GM21786 (cell line): ENCODE results near the gene KLHL12.
"Not testable (repeated sequence)": the region's sequence is repeated elsewhere in the genome, so short reads cannot be mapped to it uniquely, and the experiment has no call there.

Experiments used
- ATAC-seq: cut with Tn5 transposase; IDR thresholded peaks from one replicate; pipeline ENCODE4 v1.9.1; 2021; ENCODE audit not compliant: unreplicated experiment

Gene KLHL12

DNA sequence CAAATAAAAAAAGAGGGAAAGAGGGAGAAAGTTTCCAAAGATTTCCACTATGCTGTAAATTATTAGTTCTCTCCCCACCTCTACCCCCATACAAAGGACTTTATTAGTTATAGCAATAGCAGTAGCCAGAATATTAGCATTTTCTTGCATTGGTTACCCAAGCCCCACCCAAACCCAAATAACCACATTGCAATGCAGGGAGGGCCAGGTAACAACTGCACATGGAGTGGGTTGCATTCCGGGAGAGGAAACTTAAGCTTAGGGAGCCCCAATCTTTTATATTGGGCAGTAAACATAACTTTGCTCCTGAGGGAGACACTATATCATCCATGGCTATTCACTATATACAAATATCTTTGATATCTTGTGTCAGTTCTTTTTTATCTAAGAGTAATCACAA is 25.1 kb upstream of the KLHL12 start:
- ATAC-seq, result no peak

DNA sequence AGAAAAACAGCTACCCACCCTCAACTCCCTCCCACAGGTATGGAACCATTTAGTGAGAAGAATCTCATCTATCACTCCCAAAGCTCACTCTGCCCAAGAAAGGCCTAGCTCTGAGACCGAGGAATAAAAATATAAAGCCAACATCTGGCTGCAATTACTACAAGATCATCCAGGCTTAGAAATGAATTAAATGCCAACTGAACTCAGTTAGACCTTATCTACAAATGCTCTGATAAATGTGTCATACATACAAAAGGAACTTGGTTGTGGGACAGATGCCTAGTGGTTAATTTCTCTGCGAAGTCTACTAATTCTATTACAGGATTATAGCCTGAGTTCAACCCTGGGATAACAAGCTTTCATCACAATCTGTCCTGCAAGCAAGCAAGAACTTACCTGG is 24.4 kb upstream of the KLHL12 start:
- no peak for ATAC-seq

DNA sequence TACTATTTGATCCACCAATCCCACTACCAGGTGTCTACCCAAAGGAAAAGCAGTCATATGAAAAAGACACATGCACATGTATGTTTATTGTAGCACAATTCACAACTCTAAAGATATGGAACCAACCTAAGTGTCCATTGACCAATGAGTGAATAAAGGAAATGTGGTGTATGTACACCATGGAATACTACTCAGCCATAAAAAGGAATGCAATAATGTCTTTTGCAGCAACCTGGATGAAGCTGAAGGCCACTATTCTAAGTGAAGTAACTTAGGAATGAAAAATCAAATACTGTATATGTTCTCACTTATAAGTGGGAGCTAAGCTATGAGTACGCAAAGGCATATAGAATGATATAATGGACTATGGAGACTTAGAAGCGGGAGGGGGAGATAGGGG is 18.4 kb upstream of the KLHL12 start:
- no peak for ATAC-seq

DNA sequence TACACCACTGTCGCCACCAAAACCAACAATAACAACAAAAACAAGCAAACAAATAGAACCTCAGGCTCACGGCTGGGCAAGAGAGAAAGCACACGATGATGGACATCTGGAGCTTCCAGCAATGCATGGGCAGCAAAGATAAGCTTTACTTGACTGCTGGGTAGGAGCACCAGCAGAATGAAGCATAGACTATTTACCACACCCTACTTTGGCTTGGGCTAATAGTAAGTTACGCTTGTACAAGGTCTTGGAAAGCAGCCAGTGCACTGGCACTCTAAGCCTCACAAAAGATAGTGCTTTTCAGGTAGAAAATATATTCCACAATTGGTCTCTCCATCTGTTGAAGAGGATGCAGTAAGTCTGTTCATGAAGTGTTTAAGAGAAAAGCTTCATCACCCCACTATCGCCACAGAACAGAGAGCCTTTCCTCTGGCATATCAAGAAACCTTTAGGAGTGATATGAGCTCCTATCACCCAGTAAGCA is 17.4 kb upstream of the KLHL12 start:
- no peak for ATAC-seq

DNA sequence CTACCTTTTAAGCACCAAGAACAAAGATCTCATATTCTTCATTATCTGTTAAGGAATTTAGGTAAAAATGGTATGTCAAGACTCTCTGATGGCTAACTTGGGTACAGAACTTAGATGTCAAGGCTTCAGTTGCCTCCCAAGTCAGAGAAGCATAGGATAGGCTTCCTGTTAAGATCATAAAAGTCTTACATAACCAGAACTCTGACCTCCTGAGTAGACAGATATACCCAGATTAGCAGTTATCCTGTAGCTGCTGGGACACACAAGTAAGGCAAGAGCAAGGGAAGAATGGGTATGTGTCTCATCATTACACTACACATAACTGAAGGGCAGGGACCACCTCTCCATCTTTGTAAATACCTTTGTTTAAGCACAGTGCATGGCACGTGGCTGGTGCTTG is 15.4 kb upstream of the KLHL12 start:
- no peak for ATAC-seq

DNA sequence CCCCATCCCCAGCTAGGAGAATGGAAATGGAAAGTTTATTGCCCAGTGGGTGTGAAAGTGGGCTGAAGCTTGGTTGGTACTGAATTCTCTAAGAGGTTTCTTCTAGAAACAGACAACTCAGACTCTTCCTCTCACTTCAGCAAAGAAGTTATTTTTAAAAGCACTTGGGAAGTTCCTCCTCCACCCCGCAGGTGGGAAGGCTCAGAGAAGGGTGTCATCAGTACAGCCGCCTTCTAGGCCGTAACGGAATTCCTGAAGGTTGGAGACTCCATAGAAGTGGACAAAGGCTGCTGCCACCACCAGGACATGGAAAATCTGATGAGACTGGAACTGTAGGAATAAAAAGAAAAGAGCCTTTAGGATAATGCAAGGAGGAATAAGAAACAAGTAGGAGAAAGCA is 14.3 kb upstream of the KLHL12 start:
- no peak for ATAC-seq

DNA sequence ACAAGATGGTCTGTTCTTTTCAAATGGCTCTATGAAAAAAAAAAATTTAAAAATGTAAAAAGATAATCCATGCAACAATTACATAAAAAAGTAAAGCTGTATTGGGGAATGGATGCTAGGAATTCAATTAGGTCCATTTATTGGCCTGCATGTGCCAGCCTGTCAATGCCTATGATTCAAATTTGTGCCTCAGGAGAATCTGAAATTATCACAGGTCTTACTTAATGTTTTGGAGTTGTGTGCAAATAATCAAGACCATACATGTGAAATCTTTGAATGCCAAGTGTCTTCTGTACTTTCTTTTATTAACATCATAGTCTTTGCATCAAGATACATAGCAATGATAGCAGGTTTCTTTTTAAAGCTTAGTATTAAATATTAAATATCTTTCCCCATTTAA is 13.5 kb upstream of the KLHL12 start:
- no peak for ATAC-seq

DNA sequence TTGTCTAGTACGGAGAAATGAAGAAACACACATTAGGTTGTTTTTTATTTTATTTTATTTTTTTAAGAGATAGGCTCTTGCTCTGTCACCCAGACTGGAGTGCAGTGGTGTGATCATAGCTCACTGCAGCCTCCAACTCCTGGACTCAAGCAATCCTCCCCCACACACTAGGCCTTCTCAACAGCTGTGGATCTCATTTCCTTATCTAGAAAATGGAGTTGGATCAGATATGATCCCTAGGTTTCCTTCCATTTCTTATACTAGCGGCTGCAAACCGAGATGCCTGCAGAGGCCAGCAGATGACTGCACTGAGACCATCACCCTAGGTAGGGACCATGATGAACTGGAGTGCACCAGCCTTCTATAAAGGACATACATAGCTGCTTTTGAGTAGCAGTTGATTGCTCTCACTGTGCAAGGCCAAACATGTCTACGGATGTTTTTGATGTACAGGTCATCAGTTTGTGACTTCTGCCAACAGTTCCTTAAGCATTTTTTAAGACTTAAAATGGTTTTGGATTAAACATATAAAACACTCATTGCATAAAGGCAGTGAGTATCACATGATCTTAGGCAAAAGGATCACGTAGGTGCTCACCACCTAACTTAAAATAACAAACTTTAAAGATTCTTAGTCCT is 11.4 kb upstream of the KLHL12 start:
- ATAC-seq, result no peak

DNA sequence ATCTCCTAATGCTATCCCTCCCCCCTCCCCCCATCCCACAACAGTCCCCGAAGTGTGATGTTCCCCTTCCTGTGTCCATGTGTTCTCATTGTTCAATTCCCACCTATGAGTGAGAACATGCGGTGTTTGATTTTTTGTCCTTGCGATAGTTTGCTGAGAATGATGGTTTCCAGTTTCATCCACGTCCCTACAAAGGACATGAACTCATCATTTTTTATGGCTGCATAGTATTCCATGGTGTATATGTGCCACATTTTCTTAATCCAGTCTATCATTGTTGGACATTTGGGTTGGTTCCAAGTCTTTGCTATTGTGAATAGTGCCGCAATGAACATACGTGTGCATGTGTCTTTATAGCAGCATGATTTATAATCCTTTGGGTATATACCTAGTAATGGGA is 9.4 kb upstream of the KLHL12 start:
- not testable (repeated sequence) for ATAC-seq

DNA sequence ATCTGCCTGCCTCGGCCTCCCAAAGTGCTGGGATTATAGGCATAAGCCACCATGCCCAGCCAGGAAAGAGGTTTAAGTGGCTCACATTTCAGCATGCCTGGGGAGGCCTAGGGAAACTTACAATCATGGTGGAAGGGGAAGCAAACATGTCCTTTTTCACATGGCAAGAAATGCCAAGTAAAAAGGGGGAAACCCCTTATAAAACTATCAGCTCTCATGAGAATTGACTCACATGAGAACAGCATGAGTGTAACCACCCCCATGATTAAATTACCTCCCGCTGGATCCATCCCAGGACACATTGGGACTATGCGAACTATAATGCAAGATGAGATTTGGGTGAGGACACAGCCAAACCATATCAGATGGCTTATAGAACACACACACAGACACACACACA is 8.8 kb upstream of the KLHL12 start:
- ATAC-seq, result no peak

DNA sequence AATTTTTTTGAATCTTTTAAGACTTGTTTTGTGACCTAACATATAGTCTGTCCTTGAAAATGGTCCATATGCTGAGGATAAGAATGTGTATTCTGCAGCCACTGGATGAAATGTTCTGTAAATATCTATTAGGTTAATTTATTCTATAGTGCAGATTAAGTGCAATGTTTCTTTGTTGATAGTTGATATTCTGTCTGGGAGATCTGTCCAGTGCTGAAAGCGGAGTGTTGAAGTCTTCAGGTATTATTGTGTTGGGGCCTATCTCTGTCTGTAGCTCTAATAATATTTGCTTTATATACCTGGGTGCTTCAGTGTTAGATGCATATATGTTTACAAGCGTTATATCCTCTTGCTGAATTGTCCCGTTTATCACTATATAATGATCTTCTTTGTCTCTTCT is 7.7 kb upstream of the KLHL12 start:
- no peak for ATAC-seq

DNA sequence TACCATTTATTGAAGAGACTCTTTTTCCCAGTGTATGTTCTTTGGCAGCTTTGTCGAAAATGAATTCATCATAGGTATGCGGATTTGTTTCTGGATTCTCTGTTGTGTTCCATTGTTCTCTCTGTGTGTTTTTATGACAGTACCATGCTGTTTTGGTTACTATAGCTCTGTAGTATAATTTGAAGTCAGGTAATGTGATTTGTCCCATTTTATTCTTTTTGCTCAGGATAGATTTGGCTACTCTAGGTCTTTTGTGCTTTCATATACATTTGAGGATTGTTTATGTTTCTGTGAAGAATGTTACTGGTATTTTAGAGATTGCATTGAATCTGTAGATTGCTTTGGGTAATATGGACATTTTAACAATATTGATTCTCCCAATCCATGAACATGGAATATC is 5.4 kb upstream of the KLHL12 start:
- no peak for ATAC-seq

DNA sequence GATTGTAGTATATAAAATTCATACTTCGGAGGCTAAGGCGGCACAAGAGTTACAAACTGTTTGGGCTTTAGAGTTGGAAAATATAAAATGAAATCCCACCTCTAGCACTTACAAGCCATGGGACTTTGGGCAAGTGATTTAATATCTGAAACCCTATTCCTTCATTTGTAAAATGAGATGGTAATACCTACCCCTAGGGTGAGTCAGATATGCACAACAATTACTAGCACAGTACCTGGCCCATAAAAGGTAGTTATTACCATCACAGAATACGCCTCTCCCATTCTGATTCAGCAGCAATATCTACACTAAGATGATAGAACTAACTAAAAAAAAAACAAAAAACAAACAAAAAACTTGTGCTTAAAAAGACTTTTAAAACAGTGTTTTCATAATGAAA is 3.5 kb downstream of the KLHL12 start:
- no peak for ATAC-seq

DNA sequence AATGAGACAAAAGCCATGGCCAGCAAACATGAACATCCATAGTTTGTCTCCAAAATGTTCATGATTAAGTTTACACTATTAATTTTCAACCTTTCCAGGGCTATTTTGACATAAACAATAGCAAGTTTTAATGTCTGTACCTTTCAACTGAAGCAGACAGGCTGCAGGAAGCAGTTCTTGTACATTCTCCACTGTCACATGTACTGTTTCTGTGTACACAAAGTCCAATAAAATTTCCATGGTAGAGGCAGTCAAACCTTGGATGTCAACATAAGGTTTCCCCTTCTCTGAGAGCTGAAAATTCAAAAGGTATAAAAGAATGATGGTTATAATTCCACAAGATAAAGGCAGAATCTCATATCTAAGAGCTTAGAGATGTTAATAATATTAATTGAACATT is 7.4 kb downstream of the KLHL12 start:
- no peak for ATAC-seq

DNA sequence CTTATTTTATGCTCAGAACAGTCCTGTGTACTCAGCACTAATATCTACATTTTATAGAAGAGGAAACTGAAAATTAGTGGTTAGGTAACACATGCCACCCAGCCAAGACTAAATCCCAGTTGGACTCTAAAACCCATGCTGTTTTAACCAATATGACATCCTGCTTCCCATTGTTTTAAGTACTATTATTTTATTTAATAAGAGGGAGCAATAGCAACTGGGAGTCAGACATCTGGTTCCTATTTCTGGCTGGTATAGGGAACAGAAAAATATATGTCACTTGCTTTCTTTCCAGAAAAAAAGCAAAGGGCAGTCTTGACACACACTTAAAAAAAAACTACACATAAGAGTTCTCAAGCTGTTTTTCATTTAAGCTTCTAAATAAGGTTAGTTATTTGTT is 11.9 kb downstream of the KLHL12 start:
- ATAC-seq, result no peak

DNA sequence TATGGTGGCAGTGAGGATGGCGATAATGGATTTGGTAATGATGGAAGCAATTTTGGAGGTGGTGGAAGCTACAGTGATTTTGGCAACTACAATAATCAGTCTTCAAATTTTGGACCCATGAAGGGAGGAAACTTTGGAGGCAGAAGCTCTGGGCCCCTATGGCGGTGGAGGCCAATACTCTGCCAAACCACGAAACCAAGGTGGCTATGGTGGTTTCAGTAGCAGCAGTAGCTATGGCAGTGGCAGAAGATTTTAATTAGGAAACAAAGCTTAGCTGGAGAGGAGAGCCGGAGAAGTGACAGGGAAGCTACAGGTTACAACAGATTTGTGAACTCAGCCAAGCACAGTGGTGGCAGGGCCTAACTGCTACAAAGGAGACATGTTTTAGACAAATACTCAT is 14.6 kb downstream of the KLHL12 start:
- ATAC-seq, result not testable (repeated sequence)

DNA sequence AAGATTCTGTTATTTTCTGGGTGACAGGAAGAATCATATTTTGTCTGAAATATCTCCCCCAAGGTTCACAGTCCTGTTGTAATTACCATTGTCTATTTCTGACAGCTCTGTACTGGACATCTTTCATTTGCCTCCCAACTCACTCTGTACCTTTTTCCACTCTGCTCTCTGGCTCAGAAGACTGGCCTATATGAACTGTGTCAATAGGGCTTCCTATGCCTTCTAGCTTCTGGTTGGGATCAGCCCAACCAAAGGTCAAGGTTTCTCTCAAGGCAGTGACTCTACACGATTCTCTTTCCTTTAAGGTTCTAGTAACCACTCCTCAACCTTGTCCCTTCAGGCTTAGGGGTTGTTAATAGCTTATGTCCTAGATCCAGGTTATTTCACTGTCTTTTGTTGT is 17.5 kb downstream of the KLHL12 start:
- ATAC-seq, result no peak

DNA sequence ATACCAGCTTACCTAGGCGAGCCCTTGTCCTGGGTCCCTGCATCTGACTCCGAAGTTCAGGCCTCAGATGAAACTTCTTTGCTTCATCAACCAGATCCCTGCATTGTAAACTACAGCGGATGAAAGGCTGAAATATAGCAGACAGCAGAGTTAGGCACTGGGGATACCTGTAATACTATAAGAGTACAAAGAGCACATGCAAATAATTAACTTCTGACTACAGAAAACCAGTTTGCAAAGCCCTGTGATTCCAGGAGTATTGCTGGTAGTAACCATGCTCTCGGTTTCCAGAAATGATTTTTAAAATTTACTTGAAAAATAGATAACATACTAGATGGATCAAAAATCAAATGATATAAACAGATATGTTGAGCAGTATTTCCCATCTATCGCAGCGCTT is 18.0 kb downstream of the KLHL12 start:
- ATAC-seq, result no peak

DNA sequence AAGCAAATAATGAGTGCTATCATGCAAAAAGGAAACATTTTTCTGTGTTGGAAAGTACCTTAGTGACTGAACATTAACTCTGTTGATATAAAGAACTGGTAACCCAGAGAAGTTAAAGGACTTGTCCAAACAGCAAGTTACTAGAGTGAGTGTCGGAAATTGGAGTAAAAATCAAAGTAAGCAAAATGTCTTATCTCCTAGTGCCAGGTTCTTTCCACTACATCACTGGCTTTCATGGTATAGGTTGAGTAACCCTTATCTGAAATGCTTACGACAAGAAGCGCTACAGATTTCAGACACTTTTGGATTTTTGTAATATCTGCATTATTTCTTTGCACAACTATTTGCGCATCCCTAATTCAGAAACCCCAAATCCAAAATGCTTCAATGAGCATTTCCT is 21.7 kb downstream of the KLHL12 start:
- ATAC-seq, result no peak

DNA sequence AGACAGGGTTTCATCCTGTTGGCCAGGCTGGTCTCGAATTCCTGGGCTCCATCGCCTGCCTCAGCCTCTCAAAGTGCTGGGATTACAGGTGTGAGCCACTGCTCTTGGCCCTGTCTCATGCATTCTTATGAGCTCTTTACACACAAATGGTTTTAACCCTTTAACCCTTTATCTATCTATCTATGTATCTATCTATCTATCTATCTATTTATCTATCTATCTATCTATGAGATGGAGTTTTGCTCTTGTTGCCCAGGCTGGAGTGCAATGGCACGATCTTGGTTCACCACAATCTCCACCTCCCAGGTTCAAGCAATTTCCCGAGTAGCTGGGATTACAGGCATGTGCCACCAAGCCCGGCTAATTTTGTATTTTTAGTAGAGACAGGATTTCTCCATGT is 23.2 kb downstream of the KLHL12 start:
- not testable (repeated sequence) for ATAC-seq

DNA sequence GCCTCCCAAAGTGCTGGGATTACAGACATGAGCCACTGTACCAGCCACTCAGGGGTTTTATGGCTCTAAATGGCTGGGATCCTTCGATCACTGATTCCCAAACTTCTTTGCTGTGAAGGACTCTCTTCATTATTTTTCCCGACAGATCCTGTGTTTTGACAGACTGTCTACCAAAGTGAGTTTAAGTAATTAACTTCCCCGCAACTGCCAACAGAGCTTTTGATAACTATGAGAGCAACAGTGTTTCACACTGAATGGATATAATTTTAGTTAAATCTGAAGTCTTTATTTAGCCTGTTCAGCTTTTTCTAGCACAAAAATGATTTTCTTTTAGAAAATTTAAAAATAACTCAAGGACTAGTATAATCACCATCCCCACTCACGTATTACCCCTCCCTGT is 25.5 kb downstream of the KLHL12 start:
- ATAC-seq, result no peak

DNA sequence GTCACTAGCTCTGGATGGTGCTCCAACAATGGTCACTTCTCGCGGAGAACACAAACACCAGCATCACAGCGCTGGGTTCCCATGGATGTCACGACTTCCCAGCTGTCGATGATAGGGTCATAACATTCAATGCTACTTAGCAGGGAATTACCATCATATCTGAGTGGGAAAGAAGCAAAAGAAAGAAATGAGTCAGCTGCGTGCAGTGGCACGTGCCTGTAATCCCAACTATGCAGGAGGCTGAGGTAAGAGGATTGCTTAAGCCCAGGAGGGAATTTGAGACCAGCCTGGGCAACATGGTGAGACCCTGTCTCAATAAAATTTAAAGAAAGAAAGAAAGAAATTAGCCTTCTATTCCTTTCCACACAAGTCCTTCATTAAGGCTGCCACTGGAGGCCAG is 34.5 kb downstream of the KLHL12 start:
- ATAC-seq, result no peak

DNA sequence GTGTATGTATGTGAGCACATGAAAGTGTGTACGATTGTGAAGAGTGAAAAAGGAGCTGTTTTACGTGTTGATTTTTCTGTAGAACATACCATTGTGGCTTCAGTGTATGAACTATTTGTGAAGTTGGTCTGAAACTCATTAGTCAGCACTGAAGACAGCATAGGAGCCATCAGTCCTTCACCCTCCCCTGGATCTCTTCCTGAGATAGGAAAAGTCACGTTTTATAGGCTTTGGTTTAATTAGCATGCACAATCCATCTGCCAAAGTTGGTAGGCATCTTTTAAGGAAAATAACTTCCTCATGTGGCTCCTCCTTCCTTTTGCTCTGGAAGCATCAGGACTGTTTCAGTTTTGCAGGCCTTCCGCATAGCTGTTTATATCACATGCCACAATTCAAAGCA is 36.6 kb downstream of the KLHL12 start:
- ATAC-seq, result no peak
